Kidney (tissue), 14 donors: Measurements from ENCODE around the gene EIF5A. TPM values are rescaled to one million over a fixed set of nuclear protein-coding genes. Genes with fewer than 3 reads are reported as not detected.

Source experiments
- DNase-seq, 5 donors: peaks; one replicate each; pipeline ENCODE4 v3.0.0-alpha.2; 2013 to 2020
- FAIRE-seq: peaks from 2 replicates; lab custom pipeline; 2012; peaks lifted over from hg19 to GRCh38; lab: Jason Lieb, UNC
- H3K27ac ChIP-seq, 2 donors: one replicate each; pipeline ENCODE4 v1.7.0; 2013; ENCODE audit warnings: low read depth in 2 of 2, low read length in 2 of 2, inconsistent platforms in 1 of 2
- H3K27me3 ChIP-seq: one replicate; pipeline ENCODE4 v1.7.1; 2013; ENCODE audit warnings: low read length, inconsistent platforms; ENCODE audit not compliant: control insufficient read depth, insufficient read depth
- H3K36me3 ChIP-seq, 3 donors: one replicate each; pipeline versions ENCODE4 v1.7.0 to v1.7.1; 2013; ENCODE audit warnings: low read length in 3 of 3, control low read depth in 1 of 3, inconsistent platforms in 1 of 3; ENCODE audit not compliant: insufficient read depth in 3 of 3, control insufficient read depth in 2 of 3
- H3K4me1 ChIP-seq, 3 donors: one replicate each; pipeline versions ENCODE4 v1.7.0 to v1.7.1; 2013; ENCODE audit warnings: low read length in 3 of 3, inconsistent platforms in 1 of 3, low read depth in 1 of 3; ENCODE audit not compliant: control insufficient read depth in 2 of 3, insufficient read depth in 2 of 3
- H3K4me3 ChIP-seq, 3 donors: one replicate each; pipeline versions ENCODE4 v1.7.0 to v1.8.1; 2013; ENCODE audit warnings: low read length in 3 of 3, control low read depth in 1 of 3, inconsistent platforms in 1 of 3
- H3K9ac ChIP-seq, 3 donors: one replicate each; pipeline versions ENCODE4 v1.7.0 to v1.7.1; 2013; ENCODE audit warnings: low read length in 3 of 3, control low read depth in 1 of 3, inconsistent platforms in 1 of 3
- H3K9me3 ChIP-seq, 3 donors: one replicate each; pipeline versions ENCODE4 v1.7.0 to v1.7.1; 2013; ENCODE audit warnings: low read length in 3 of 3, control low read depth in 1 of 3, inconsistent platforms in 1 of 3; ENCODE audit not compliant: control insufficient read depth in 2 of 3, insufficient read depth in 1 of 3
- CTCF ChIP-seq: IDR thresholded peaks from 3 replicates; pipeline ENCODE4 v1.5.1; 2012; ENCODE audit warnings: mild to moderate bottlenecking, moderate library complexity, borderline replicate concordance; ENCODE audit not compliant: insufficient read depth; ENCODE audit errors: extremely low read depth
- intact Hi-C: fragments of 100-400 bp; cut with DNase I; formaldehyde crosslinking; loops from one replicate; pipeline ENCODE4 v1.11.1; 2022
- polyA plus RNA-seq: library from polyadenylated mRNA; stranded (reverse); fragments of 350-450 nt; fragmentation: Illumina TruSeq; extraction: RNeasy Lipid Tissue Mini Kit (QIAGEN cat#74804); gene quantifications from one replicate; pipeline ENCODE4 v1.2.3, GENCODE V29; 2014; ENCODE audit warnings: low read depth, low replicate concordance; ENCODE audit not compliant: insufficient read depth
- total RNA-seq: library from RNA; stranded (reverse); fragmentation: NEBNext Ultra II Directional; extraction: Animal tissue kit (Norgen Biotek cat#: 25700); gene quantifications from one replicate; pipeline ENCODE4 v1.2.1, GENCODE V29; 2021
- donor health status: control.
- donor health status: control.
- donor health status: control.
- donor health status: control.
- donor health status: control.
- donor health status: DM: yes; HTN: yes; CAD: no.
- donor health status: Normal renal cell carcinoma (clear cell type).

The EIF5A gene
- total and polyA plus RNA-seq, 2 donors from 2014 or later: 306 to 434 TPM

GRCh38 chr17:7361906-7362305 is 54.5 kb downstream of the EIF5A start:
- intact Hi-C loops: no loop called here
- Histone ChIP-seq H3K4me1 (no peaks in the 10 kb centered on the region), H3K27ac (no peak overlapping the region), H3K4me3 (no peak overlapping the region), H3K27me3 (no peaks in the 10 kb centered on the region), H3K9ac (no peak overlapping the region), H3K9me3 (no peaks in the 10 kb centered on the region), H3K36me3 (no peaks in the 10 kb centered on the region)
- no peak for DNase-seq
- TF ChIP-seq CTCF: no peak
- FAIRE-seq: no peak

Other genes starting within 250 kb of the EIF5A start
Only the 30 nearest of the 32 such genes appear.
- 1.2 TPM for gene ASGR2, start 192.8 kb upstream of the EIF5A start, total RNA-seq
- 1.4 TPM for gene ASGR2, start 192.8 kb upstream of the EIF5A start, polyA plus RNA-seq
- 2.1 TPM for gene ASGR1, start 128.3 kb upstream of the EIF5A start, total RNA-seq
- 1.4 TPM for gene ASGR1, start 128.3 kb upstream of the EIF5A start, polyA plus RNA-seq
- 18.9 TPM for gene DLG4, start 87.8 kb upstream of the EIF5A start, total RNA-seq
- 6.6 TPM for gene DLG4, start 87.8 kb upstream of the EIF5A start, polyA plus RNA-seq
- gene ACADVL, start 87.7 kb upstream of the EIF5A start, total RNA-seq: 689 TPM
- 1,202 TPM for gene ACADVL, start 87.7 kb upstream of the EIF5A start, polyA plus RNA-seq
- 35.8 TPM for gene DVL2, start 73.1 kb upstream of the EIF5A start, total RNA-seq
- 18.0 TPM for gene DVL2, start 73.1 kb upstream of the EIF5A start, polyA plus RNA-seq
- 28.1 TPM for gene PHF23, start 68.2 kb upstream of the EIF5A start, total RNA-seq
- gene PHF23, start 68.2 kb upstream of the EIF5A start, polyA plus RNA-seq: 48.5 TPM
- gene GABARAP, start 65.2 kb upstream of the EIF5A start, total RNA-seq: 477 TPM
- 1,483 TPM for gene GABARAP, start 65.2 kb upstream of the EIF5A start, polyA plus RNA-seq
- gene CTDNEP1, start 55.9 kb upstream of the EIF5A start, total RNA-seq: 113 TPM
- 124 TPM for gene CTDNEP1, start 55.9 kb upstream of the EIF5A start, polyA plus RNA-seq
- gene ELP5, start 55.4 kb upstream of the EIF5A start, total RNA-seq: 41.9 TPM
- gene ELP5, start 55.4 kb upstream of the EIF5A start, polyA plus RNA-seq: 110 TPM
- 233 TPM for gene CLDN7, start 45.1 kb upstream of the EIF5A start, total RNA-seq
- 119 TPM for gene CLDN7, start 45.1 kb upstream of the EIF5A start, polyA plus RNA-seq
- 4.2 TPM for gene SLC2A4, start 25.9 kb upstream of the EIF5A start, total RNA-seq
- gene SLC2A4, start 25.9 kb upstream of the EIF5A start, polyA plus RNA-seq: 2.8 TPM
- 1.3 TPM for gene YBX2, start 13.0 kb upstream of the EIF5A start, total RNA-seq
- gene YBX2, start 13.0 kb upstream of the EIF5A start, polyA plus RNA-seq: 3.3 TPM
- 67.0 TPM for gene GPS2, start 7.7 kb downstream of the EIF5A start, total RNA-seq
- gene GPS2, start 7.7 kb downstream of the EIF5A start, polyA plus RNA-seq: 101 TPM
- 44.7 TPM for gene NEURL4, start 21.7 kb downstream of the EIF5A start, total RNA-seq
- gene NEURL4, start 21.7 kb downstream of the EIF5A start, polyA plus RNA-seq: 21.2 TPM
- 26.0 TPM for gene ACAP1, start 28.9 kb downstream of the EIF5A start, total RNA-seq
- 9.9 TPM for gene ACAP1, start 28.9 kb downstream of the EIF5A start, polyA plus RNA-seq
- gene KCTD11, start 44.5 kb downstream of the EIF5A start, total RNA-seq: 14.4 TPM
- 7.2 TPM for gene KCTD11, start 44.5 kb downstream of the EIF5A start, polyA plus RNA-seq
- not detected for gene TMEM95, start 47.5 kb downstream of the EIF5A start, total RNA-seq
- gene TMEM95, start 47.5 kb downstream of the EIF5A start, polyA plus RNA-seq: not detected
- gene TNK1, start 73.5 kb downstream of the EIF5A start, total RNA-seq: 9.3 TPM
- gene TNK1, start 73.5 kb downstream of the EIF5A start, polyA plus RNA-seq: 7.6 TPM
- gene PLSCR3, start 86.9 kb downstream of the EIF5A start, total RNA-seq: 35.0 TPM
- gene PLSCR3, start 86.9 kb downstream of the EIF5A start, polyA plus RNA-seq: 26.4 TPM
- 55.8 TPM for gene TMEM256, start 96.5 kb downstream of the EIF5A start, total RNA-seq
- 389 TPM for gene TMEM256, start 96.5 kb downstream of the EIF5A start, polyA plus RNA-seq
- gene NLGN2, start 100.2 kb downstream of the EIF5A start, total RNA-seq: 23.4 TPM
- 7.3 TPM for gene NLGN2, start 100.2 kb downstream of the EIF5A start, polyA plus RNA-seq
- gene SPEM1, start 112.7 kb downstream of the EIF5A start, total RNA-seq: not detected
- not detected for gene SPEM1, start 112.7 kb downstream of the EIF5A start, polyA plus RNA-seq
- not detected for gene SPEM2, start 118.0 kb downstream of the EIF5A start, total RNA-seq
- not detected for gene SPEM2, start 118.0 kb downstream of the EIF5A start, polyA plus RNA-seq
- gene SPEM3, start 121.2 kb downstream of the EIF5A start, total RNA-seq: not detected
- gene SPEM3, start 121.2 kb downstream of the EIF5A start, polyA plus RNA-seq: not detected
- 10.0 TPM for gene TMEM102, start 127.8 kb downstream of the EIF5A start, total RNA-seq
- gene TMEM102, start 127.8 kb downstream of the EIF5A start, polyA plus RNA-seq: 10.0 TPM
- gene FGF11, start 131.9 kb downstream of the EIF5A start, total RNA-seq: 1.4 TPM
- gene FGF11, start 131.9 kb downstream of the EIF5A start, polyA plus RNA-seq: 7.7 TPM
- gene CHRNB1, start 137.4 kb downstream of the EIF5A start, total RNA-seq: 11.9 TPM
- 19.3 TPM for gene CHRNB1, start 137.4 kb downstream of the EIF5A start, polyA plus RNA-seq
- 64.8 TPM for gene ZBTB4, start 172.0 kb downstream of the EIF5A start, total RNA-seq
- 23.2 TPM for gene ZBTB4, start 172.0 kb downstream of the EIF5A start, polyA plus RNA-seq
- not detected for gene SLC35G6, start 173.8 kb downstream of the EIF5A start, total RNA-seq
- not detected for gene SLC35G6, start 173.8 kb downstream of the EIF5A start, polyA plus RNA-seq
- 133 TPM for gene POLR2A, start 176.7 kb downstream of the EIF5A start, total RNA-seq
- 18.6 TPM for gene POLR2A, start 176.7 kb downstream of the EIF5A start, polyA plus RNA-seq